ENCODE data around the gene ALAS1.

- TF ChIP-seq POLR2A (IDR thresholded peaks at IDR 0.05) (no peak), CTCF (IDR thresholded peaks at IDR 0.05) (no peak), POLR2AphosphoS5 (IDR thresholded peaks at IDR 0.05; ENCODE audit: insufficient read depth in 1 of 2, low read depth in 1 of 2) (peak in 1 of 2 donors; percentile 35)
Observed at GRCh38 chr3:52204337-52205073, 6.5 kb downstream of the ALAS1 start.
